GM21423 (cell line): ENCODE data around the gene AIF1L.

Source experiments
- ATAC-seq: cut with Tn5 transposase; IDR thresholded peaks from one replicate; pipeline ENCODE4 v1.9.1; 2021; ENCODE audit warnings: mild to moderate bottlenecking, moderate library complexity; ENCODE audit not compliant: unreplicated experiment

AIF1L gene

GRCh38 chr9:131076347-131077195 is 19.8 kb upstream of the AIF1L start:
- ATAC-seq, result no peak

DNA sequence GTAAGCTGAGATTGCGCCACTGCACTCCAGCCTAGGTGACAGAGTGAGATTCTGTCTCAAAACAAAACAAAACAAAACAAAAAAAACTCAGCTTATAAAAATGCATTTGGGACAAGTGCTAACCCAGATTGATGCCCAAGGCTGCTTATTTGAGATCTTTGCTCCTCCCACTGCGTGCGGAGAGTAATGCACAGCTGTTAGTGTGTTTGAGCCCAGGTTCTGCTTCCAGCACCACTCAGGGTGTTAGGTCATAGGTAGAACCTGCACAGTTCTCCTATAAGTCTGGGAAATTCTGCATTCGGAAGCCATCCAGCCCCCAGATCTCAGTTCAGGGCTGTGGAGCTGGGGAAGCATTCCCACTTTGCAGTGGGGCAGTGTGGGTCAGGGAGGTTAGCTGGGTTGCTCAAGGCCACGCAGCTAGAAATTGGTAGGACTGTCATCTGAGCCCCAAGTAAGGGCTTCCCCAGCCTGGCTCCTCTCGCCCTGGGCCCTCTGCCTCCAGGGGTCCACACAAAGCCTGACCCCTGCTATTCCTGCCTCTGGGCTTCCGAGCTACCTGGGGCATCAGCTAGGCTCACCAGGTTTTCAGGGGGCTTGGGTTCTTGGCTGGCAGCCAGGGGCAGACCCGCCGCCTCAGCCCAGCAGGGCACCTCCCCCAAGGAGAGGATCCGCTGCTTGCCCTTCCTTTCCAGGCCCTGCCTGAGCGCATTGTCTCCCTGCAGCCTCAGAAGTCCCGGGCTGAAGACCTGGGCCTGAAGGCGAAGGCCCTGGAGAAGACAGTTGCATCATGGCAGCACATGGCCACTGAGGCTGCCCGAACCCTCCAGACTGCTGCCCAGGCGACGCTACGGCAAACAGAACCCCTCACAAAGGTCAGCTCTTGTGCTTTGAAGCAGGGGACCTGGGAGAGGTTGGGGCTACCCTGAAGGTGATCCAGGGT is 17.6 kb upstream of the AIF1L start:
- no peak for ATAC-seq

- ATAC-seq, result no peak
Measured at GRCh38 chr9:131080589-131080988, 15.7 kb upstream of the AIF1L start.

DNA sequence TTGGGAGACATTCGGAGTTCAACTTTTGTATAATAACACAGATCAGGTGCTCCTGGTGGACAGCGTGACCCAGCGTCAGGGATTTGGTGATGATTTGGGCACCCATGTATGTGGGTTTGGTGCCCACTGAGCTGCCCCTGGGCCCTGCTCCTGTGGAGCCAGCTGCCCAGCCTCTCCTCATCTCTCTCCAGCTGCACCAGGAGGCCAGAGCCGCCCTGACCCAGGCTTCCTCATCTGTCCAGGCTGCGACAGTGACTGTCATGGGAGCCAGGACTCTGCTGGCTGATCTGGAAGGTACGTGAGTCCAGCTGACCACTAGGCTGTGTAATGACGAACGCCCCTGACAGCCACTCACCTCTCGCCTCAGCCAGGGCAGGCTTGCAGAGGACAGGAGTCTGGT is 14.5 kb upstream of the AIF1L start:
- no peak for ATAC-seq

DNA sequence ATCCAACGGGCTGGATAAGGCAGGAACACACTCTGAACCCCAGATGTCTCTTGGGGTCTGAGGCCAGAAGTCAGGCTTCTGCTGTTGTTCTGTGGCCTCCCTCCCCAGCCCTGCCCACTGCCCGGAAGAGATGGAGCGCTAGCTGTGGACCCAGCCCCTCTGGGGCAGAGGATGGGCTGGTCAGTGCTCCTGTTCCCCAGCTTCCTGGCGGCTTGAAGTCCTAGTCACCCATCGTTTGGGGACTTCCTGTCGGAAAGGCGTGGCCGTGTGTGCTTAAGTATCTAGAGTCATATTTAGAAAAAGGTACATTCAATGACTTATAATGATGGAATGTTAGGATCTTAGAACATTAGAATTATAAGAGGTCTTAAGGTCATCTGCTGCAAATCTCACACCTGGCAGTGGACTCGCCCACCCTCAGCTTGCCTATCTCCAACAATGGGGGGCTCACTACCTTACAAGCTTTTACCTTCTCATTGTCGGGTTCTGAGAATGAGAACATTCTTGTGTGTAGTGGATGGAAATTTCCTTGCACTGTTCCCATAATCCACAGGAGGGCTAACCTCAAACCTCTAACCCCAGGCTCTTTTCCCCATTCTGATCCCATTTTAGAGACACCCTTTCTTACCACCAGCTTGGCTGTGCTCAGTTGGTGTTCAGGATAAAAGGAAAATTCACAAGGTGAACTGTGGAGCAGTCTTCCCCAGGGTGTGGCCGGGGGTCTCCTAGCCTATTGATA is 13.4 kb upstream of the AIF1L start:
- no peak for ATAC-seq

DNA sequence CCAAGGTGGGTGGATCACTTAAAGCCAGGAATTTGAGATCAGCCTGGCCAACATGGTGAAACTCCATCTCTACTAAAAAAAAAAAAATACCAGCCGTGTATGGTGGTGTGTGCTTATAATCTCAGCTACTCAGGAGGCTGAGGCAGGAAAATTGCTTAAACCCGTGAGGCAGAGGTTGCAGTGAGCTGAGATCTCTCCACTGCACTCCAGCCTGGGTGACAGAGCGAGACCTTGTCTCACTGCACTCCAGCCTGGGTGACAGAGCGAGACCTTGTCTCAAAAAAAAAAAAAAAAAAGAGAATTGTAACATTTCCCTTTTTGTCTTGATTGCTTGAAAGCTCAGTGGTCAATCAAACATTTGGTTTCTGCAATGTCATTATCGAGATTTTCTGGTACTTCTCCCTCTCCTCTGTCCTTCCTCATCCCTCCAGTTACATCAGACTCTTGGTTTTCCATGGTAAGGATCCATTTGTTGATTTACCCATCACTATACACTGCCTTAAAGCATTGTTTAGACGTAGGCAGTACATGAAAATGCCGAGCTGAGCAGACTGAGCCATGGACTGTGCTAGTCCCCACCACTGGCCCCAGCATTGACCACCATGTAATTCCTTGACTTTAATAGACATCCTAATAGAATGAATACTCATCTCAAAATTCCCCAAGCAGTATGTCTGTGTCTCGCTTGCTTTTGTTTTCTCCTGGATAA is 11.5 kb upstream of the AIF1L start:
- ATAC-seq, result no peak

GRCh38 chr9:131085370-131086122 is 10.8 kb upstream of the AIF1L start:
- no peak for ATAC-seq

DNA sequence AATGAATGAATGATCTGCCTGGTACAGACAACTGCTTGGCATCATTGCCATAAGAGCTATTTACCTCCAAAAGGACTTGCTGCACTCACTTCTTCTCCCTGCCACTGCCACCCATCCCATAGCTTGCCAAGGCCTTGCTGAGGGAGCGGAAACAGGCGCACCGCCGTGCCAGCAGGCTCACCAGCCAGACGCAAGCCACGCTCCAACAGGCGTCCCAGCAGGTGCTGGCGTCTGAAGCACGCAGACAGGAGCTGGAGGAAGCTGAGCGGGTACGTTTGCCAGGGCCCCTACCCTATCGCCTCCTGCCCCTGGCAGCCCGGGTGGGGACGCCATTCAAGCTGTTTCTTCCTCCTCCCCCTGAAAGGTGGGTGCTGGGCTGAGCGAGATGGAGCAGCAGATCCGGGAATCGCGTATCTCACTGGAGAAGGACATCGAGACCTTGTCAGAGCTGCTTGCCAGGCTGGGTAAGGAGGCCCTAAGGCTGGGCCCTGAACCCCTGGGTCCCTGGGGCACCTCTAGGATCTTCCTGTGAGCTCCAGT is 8.9 kb upstream of the AIF1L start:
- ATAC-seq, result no peak

- ATAC-seq, result no peak
Measured at GRCh38 chr9:131090025-131090787, 6.1 kb upstream of the AIF1L start.

DNA sequence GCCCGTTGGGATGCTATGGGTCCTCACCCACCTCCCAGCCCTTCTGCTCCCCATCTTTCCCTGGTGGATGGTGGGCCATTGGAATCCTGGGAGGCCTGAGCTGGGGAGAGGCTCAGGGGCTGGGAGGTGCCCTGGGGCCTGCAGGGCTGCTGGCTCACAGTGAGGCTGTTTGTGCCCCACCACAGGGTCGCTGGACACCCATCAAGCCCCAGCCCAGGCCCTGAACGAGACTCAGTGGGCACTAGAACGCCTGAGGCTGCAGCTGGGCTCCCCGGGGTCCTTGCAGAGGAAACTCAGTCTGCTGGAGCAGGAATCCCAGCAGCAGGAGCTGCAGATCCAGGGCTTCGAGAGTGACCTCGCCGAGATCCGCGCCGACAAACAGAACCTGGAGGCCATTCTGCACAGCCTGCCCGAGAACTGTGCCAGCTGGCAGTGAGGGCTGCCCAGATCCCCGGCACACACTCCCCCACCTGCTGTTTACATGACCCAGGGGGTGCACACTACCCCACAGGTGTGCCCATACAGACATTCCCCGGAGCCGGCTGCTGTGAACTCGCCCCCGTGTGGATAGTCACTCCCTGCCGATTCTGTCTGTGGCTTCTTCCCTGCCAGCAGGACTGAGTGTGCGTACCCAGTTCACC is 4.9 kb upstream of the AIF1L start:
- no peak for ATAC-seq

GRCh38 chr9:131092030-131092429 is 4.3 kb upstream of the AIF1L start:
- ATAC-seq, result no peak

DNA sequence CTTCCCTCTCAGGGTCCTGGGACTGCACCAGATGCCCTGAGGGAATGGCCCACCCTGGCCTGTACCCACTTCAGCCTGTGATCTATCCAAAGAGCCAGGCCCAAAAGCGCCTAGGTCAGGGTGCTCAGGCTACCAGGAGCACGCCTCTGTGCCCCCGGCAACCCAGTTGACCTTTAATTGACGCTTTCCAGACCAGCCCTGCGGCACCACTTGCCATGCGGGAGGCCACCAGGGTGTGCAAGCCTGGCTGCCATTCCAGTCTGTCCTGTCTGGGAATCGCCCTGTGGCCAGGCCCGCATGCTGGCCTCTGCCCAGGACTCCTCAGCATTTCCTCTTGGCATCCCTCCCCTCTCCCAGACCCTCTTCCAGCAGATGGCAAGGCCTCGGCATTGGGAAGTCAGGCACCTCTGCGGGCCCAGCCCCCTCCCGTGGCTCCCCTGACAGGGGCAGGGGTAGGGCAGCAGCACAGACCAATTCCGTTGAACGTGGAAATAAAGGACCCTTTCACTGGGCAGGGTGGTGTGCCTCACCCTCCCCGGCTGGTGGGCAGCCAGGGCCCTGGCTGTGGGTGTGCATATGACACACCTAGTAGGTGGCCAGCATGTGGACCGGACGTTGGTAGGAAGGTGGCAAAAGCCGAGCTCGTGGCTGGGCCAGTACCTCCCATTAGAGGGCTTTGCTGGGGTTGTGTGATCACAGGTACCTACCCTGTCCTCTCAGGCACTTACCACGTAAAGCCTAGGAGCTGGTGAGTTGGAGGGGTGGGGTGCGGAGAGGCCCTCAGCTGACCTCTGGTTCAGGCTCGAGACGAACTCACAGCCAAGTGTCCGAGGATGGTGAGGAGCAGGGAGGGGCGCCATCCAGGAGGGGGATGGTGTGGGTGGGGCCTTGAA is 3.5 kb upstream of the AIF1L start:
- no peak for ATAC-seq

DNA sequence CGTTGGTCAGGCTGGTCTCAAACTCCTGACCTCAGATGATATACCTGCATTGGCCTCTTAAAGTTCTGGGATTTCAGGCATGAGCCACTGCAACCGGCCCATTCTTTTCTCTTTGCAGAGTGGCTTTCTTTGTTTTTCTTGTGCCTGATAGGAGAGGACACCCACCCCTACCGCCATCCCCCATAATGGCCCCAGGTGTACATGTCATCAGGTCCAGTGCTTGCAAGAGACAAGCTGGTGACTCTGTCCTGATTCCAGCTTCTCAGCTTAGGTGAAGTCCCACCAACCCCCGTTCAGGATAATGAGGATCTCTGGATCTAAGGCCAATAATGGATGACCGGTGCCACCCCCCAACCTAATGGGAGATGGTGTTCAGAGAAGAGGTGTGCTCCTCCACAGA is 2.3 kb upstream of the AIF1L start:
- no peak for ATAC-seq

- ATAC-seq, result no peak
Measured at GRCh38 chr9:131094622-131095021, 1.7 kb upstream of the AIF1L start.

DNA sequence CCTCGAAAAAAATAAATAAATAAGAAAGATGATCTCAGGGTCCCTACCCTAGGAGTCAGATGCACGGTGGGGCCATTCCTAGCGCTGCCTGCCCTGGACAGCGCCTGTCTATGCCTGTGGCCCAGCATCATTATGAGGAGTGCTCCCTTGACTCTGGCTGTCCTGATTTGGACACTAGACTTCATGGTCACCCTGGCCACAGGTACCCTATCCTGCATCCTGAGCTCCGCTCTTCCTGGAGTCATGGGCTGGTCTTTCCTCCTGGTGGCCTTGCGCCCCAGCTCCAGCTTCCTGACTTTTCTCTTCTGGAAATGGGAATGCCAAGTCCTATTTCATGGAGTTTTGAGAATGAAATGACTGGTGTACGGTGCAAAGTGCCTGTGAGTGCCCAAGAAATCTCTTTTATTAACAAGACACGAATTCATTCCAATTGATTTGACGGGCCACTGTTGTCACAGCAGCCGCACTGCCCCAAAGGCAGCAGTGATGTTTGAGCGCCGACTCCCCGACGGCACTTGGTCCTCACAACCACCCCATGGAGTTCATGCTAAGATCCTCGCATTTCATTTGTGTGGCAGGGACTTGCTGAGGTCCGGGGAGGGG is 564 bp upstream of the AIF1L start:
- ATAC-seq, result no peak

DNA sequence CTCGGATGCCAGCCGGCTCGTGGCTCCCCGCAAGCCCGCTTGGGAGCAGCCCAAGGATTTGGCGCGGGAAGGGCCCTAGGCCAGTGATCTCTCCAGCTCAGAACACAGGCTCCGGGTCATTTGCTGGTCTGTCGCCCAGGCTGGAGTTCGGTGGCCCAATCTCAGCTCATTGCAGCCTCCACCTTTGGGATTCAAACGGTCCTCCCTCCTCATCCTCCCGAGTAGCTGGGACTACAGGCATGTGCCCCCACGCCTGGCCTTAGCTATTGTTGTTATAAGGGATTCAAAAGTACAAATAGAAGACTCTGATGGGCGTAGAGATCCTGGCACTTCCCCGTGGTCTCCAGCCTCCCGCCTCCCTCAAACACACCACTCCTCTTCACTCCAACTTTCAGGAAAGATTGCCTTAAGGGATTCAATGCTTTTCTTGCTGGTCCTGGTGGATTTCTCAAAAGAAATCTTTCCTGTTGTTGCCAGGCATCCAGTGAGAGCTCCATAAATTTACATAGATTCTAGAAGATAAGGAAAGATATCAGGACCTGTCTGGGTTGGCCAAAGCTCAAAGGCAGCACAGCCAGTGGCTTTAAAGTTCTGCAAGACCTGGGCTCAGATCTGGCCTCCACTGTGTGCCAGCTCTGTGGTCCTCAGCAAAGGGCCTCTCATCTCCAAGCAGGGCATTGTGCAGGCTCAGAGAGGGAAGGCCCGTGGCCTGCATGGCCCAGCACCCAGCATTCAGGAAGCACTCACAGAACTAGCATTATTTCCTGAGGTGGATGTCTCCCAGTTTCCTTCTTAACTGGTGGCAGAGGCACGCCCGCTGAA is 1.0 kb downstream of the AIF1L start:
- no peak for ATAC-seq
